GM21390 (cell line): Measurements from ENCODE around the gene VKORC1L1.
"Not testable (repeated sequence)": the region's sequence is repeated elsewhere in the genome, so short reads cannot be mapped to it uniquely, and the experiment has no call there.

Source experiments
- ATAC-seq: cut with Tn5 transposase; IDR thresholded peaks from one replicate; pipeline ENCODE4 v1.9.1; 2021; ENCODE audit not compliant: unreplicated experiment

VKORC1L1 gene

DNA sequence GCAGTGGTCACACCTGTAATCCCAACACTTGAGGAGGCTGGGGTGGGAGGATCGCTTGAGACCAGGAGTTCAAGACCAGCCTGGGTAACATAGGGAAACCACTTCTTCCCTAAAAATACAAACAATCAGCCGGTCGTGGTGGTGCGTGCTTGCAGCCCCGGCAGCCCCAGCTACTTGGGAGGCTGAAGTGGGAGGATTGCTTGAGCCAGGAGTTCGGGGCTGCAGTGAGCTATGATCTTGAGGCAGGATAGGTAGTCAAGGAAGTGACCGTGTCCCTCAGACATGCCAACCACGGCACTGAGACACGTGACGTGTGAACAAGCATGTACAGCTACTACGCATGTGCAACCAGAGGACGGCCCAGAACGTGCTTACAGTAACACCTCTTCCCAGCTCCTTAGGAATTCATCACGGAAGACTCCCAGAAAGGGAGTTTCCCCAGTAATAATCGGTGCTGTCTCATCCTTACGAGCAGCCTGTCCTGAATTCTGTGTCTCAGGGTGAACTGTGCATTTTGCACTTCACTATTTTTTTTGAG lies 103.9 kb downstream of the VKORC1L1 start:
- no peak for ATAC-seq

- ATAC-seq: no peak
These were observed 106.2 kb downstream of the VKORC1L1 start for GRCh38 chr7:65978891-65979582.

- ATAC-seq: no peak
These were observed 107.0 kb downstream of the VKORC1L1 start for GRCh38 chr7:65979583-65980477.

GRCh38 chr7:65980478-65981250 lies 107.8 kb downstream of the VKORC1L1 start:
- ATAC-seq: peak; percentile 69

DNA sequence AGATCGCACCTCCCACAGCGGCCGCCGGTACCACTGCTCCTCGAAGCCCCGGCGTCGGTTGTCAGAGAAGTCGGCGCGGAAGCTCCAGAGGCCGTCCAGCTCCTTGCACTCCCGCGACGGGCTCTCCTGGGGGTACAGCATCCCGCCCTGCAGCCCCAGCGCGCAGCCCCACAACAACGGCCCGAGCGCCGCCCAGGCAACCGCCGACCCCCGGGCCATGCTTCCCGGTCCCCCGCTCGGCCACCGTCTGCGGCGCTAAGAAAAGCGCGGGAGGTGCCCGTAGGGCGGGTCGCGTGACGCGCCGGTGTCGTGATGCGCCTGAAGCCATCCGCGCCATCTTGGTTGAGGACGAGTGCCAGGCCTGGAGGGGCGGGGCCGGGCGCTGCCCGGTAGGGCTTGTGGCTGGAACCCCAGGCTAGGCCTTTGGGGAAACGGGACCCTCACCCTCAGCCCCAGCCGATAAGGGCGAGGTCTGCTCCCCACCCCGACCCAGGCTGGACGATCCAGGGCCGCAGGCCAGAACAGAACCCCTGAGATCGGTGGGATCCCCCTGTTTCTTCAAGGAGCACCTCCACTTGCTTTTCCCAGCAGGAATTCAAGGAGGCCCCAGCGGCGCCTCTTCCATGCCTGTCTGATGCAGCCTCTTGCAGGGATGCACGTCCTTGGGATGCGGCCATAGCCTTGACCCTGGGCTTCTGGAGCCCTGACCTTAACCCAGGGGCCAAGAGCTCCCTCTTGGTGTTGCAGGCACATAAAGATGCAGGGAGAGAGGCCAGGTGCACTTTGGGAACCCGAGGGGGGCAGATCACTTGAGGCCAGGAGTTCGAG lies 109.3 kb downstream of the VKORC1L1 start, which contains the start of gene GUSB:
GUSB (minus strand) TSS at position 249 of the 828 bp plus-strand sequence; CDS start at position 219, 30 bp downstream.
- ATAC-seq: peak; percentile 79

- ATAC-seq: no peak
These were observed 111.2 kb downstream of the VKORC1L1 start for GRCh38 chr7:65983965-65984658.

- ATAC-seq: no peak
These were observed 115.2 kb downstream of the VKORC1L1 start for GRCh38 chr7:65988084-65988483.

DNA sequence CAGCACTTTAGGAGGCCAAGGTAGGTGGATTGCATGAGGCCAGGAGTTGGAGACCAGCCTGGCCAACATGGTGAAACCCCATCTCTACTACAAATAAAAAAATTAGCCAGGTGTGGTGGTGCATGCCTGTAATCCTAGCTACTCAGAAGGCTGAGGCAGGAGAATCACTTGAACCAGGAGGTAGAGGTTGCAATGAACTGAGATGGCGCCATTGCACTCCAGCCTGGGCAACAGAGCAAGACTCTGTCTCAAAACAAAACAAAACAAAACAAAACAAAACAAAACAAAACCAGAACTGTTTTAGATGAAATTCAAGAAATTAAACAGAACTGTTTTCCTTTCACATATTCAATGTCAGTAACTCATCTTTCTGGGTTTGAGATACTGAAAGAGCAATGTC lies 115.6 kb downstream of the VKORC1L1 start:
- ATAC-seq: not testable (repeated sequence)

DNA sequence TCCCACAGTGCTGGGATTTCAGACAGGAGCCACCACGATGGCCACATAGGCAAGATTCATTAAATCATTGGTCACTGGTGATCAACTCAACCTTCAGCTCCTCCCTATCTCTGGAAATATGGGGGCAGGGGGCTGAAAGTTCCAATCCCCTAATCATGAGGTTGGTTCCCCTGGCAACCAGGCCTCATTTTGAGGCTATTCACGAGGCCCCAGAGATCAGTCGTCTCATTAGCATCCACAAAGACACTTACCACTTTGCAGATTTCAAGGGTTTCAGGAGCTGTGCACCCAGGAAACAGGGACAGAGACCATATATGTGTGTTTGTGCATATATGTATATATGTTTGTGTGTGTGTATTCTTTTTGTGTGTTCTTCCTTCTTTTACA lies 116.8 kb downstream of the VKORC1L1 start:
- ATAC-seq: no peak

DNA sequence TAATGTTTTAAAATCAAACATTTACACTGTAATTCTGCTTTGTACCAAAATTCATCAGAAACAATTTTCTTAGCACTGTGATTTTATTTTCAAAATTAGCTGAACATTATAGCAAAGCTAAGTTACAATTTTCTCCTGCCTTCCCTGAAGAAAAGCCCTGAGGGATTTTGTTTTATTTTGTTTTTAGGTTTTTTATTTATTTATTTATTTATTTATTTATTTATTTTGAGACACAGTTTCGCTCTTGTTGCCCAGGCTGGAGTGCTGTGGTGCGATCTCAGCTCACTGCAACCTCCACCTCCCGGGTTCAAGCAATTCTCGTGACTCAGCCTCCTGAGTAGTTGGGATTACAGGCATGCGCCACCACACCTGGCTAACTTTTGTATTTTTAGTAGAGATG lies 119.0 kb downstream of the VKORC1L1 start:
- not testable (repeated sequence) for ATAC-seq

DNA sequence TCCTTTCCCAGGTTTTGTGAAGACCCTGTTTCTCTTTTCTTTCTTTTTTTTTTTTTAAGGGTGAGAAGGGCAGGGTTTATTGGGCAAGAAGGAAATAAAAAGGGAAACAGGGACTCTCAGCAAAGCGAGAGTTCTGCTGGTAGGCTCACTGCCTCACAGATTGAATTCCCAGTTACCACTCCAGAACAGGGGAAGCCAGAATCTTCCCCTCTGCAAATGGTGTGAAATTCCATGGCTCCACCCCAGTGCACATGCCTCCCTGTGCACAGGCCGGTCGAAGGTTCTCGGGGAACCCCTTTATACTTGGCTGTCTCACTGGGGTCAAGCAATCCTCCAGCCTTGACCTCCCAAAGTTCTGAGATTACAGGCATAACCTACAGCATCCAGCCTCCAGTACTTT lies 119.7 kb downstream of the VKORC1L1 start:
- ATAC-seq: no peak

DNA sequence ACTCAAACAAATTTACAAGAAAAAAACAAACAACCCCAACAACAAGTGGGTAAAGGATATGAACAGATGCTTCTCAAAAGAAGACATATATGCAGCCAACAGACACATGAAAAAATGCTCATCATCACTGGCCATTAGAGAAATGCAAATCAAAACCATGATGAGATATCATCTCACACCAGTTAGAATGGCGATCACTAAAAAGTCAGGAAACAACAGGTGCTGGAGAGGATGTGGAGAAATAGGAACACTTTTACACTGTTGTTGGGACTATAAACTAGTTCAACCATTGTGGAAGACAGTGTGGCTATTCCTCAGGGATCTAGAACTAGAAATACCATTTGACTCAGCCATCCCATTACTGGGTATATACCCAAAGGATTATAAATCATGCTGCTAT lies 122.1 kb downstream of the VKORC1L1 start:
- ATAC-seq: not testable (repeated sequence)

GRCh38 chr7:66000823-66001417 lies 128.0 kb downstream of the VKORC1L1 start:
- not testable (repeated sequence) for ATAC-seq

DNA sequence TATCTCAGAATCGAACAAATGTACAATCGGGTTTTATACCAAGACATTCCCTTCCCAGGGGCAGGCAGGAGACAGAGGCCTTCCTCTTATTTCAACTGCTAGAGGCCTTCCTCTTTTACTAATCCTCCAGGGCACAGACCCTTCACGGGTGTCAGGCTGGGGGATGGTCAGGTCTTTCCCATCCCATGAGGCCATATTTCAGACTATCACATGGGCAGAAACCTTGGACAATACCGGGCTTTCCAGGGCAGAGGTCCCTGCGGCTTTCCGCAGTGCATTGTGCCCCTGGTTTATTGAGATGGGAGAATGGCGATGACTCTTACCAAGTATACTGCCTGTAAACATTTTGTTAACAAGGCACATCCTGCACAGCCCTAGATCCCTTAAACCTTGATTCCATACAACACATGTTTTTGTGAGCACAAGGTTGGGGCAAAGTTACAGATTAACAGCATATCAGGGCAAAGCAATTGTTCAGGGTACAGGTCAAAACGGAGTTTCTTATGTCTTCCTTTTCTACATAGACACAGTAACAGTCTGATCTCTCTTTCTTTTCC lies 132.3 kb downstream of the VKORC1L1 start:
- ATAC-seq: not testable (repeated sequence)

GRCh38 chr7:66007232-66007631 lies 134.4 kb downstream of the VKORC1L1 start:
- no peak for ATAC-seq
